HepG2 (cell line): Measurements from ENCODE around the gene MYRFL. TPM values are rescaled to one million over a fixed set of nuclear protein-coding genes. Genes with fewer than 3 reads are reported as not detected.

Experiments used
- ATAC-seq: fragments of 200-7000 bp; cut with Tn5 transposase; 3 replicates; pipeline ENCODE4 v1.9.1; 2020; ENCODE audit warnings: mild to moderate bottlenecking, moderate library complexity
- BruUV-seq: library from RNA; stranded (reverse); fragments of 400-500 nt; replicated peaks from 2 replicates; lab custom pipeline; 2021; lab: Mats Ljungman, UMichigan
- CTCF ChIA-PET: fragments of 300-600 bp; formaldehyde crosslinking; extraction: SDS; loops from one replicate; lab custom pipeline; 2021; ENCODE audit warnings: low total read pairs, inconsistent platforms, low intra/inter-chr PET ratio; lab: Yijun Ruan, JAX
- POLR2A ChIA-PET: fragments of 350-600 bp; sonication (Branson Sonifier 250); formaldehyde crosslinking; loops from one replicate; lab custom pipeline; 2020; ENCODE audit warnings: antibody characterized with exemption, inconsistent platforms; lab: Yijun Ruan, JAX
- DNase-seq: peaks from one replicate; pipeline ENCODE4 v3.0.0-alpha.2; 2015; ENCODE audit warnings: low spot score
- FAIRE-seq: peaks from 3 replicates; lab custom pipeline; 2011; peaks lifted over from hg19 to GRCh38; lab: Jason Lieb, UNC
- H2AFZ ChIP-seq: one replicate; pipeline ENCODE4 v1.6.1; 2011; ENCODE audit warnings: low read length, inconsistent platforms
- H3K27ac ChIP-seq: fragments of 300-600 bp; 3 replicates; pipeline ENCODE4 v1.8.0; 2011; ENCODE audit warnings: mixed run types, mild to moderate bottlenecking, mixed read lengths, low read length, inconsistent platforms; ENCODE audit not compliant: insufficient read depth; ENCODE audit errors: extremely low read length
- H3K27me3 ChIP-seq, 2 experiments: fragments of 200-600 bp in 1 of 2; 2 replicates in 1 of 2; 3 replicates in 1 of 2; pipeline versions ENCODE4 v1.6.0 to v1.8.0; 2011; ENCODE audit warnings: low read length in 2 of 2, mild to moderate bottlenecking in 2 of 2, moderate library complexity in 2 of 2, inconsistent platforms in 1 of 2; ENCODE audit not compliant: insufficient read depth in 2 of 2, control insufficient read depth in 1 of 2
- H3K36me3 ChIP-seq, 2 experiments: fragments of 200-600 bp in 1 of 2; replicated peaks in 1 of 2; 2 replicates in 1 of 2; 3 replicates in 1 of 2; pipeline versions ENCODE4 v1.5.1 to v1.8.0; 2011; ENCODE audit warnings: low read length in 2 of 2, inconsistent platforms in 1 of 2; ENCODE audit not compliant: insufficient read depth in 2 of 2, control insufficient read depth in 1 of 2
- H3K4me1 ChIP-seq: 2 replicates; pipeline ENCODE4 v1.5.1; 2012; ENCODE audit warnings: low read length, inconsistent platforms; ENCODE audit not compliant: insufficient read depth
- H3K4me2 ChIP-seq: 2 replicates; pipeline ENCODE4 v1.6.0; 2011; ENCODE audit warnings: low read depth, low read length, inconsistent platforms
- H3K4me3 ChIP-seq, 3 experiments: fragments of 200-600 bp in 1 of 3; sonication (generic), shearing (Covaris generic) in 1 of 3; replicated peaks in 1 of 3; 2 replicates each; pipeline ENCODE4 v1.5.1; 2011 to 2016; ENCODE audit warnings: low read length in 3 of 3, inconsistent platforms in 2 of 3, low read depth in 2 of 3, mild to moderate bottlenecking in 2 of 3, control low read depth in 1 of 3, mixed read lengths in 1 of 3; ENCODE audit not compliant: insufficient read depth in 1 of 3
- H3K79me2 ChIP-seq: one replicate; pipeline ENCODE4 v1.6.1; 2011; ENCODE audit warnings: low read length, inconsistent platforms; ENCODE audit not compliant: insufficient read depth
- H3K9ac ChIP-seq: 2 replicates; pipeline ENCODE4 v1.6.0; 2011; ENCODE audit warnings: mild to moderate bottlenecking, low read depth, low read length, inconsistent platforms; ENCODE audit not compliant: insufficient read depth
- H3K9me3 ChIP-seq: 2 replicates; pipeline ENCODE4 v1.5.1; 2012; ENCODE audit warnings: mild to moderate bottlenecking, low read length
- H4K20me1 ChIP-seq: 2 replicates; pipeline ENCODE4 v1.6.0; 2011; ENCODE audit warnings: inconsistent platforms, mild to moderate bottlenecking, low read length, moderate library complexity; ENCODE audit not compliant: insufficient read depth
- CBX2 ChIP-seq, 2 experiments: fragments of 200-600 bp in 1 of 2; sonication (generic); formaldehyde crosslinking in 1 of 2; IDR thresholded peaks; 2 replicates each; pipeline versions ENCODE4 v1.7.0 to v1.8.1; 2018 to 2022; ENCODE audit warnings: low read depth in 2 of 2, low read length in 1 of 2, mild to moderate bottlenecking in 1 of 2, missing genetic modification reagents in 1 of 2
- HNF4G ChIP-seq, 2 experiments: sonication (generic) in 1 of 2; formaldehyde crosslinking in 1 of 2; IDR thresholded peaks; 2 replicates each; pipeline versions ENCODE4 v1.4.0 to v1.6.1; 2011 to 2020; ENCODE audit warnings: borderline replicate concordance in 2 of 2, low read depth in 2 of 2, mild to moderate bottlenecking in 2 of 2, low read length in 1 of 2, missing genetic modification reagents in 1 of 2, moderate library complexity in 1 of 2
- KLF11 ChIP-seq: IDR thresholded peaks from 2 replicates; pipeline ENCODE4 v1.6.1; 2016; ENCODE audit warnings: missing compliant biosample characterization
- MLLT10 ChIP-seq: sonication (generic); formaldehyde crosslinking; IDR thresholded peaks from 2 replicates; pipeline ENCODE4 v1.4.0; 2020; ENCODE audit warnings: missing genetic modification reagents
- POLR2AphosphoS2 ChIP-seq: IDR thresholded peaks from 2 replicates; pipeline ENCODE4 v1.6.1; 2011; ENCODE audit warnings: low read depth, low read length, improper control_type of control experiment
- POLR2AphosphoS5 ChIP-seq: IDR thresholded peaks from 2 replicates; pipeline ENCODE4 v1.6.1; 2012; ENCODE audit warnings: low read depth, low read length
- RFX5 ChIP-seq: IDR thresholded peaks from 2 replicates; pipeline ENCODE4 v1.6.1; 2011; ENCODE audit warnings: low read depth, low read length, improper control_type of control experiment
- RFXAP ChIP-seq: sonication (generic); formaldehyde crosslinking; IDR thresholded peaks from 2 replicates; pipeline ENCODE4 v1.4.0; 2020; ENCODE audit warnings: missing genetic modification reagents, borderline replicate concordance
- SMAD9 ChIP-seq: sonication (generic); formaldehyde crosslinking; IDR thresholded peaks from 2 replicates; pipeline ENCODE4 v1.5.1; 2020; ENCODE audit warnings: mild to moderate bottlenecking, missing genetic modification reagents
- SP5 ChIP-seq: IDR thresholded peaks from 2 replicates; pipeline ENCODE4 v1.6.1; 2016; ENCODE audit warnings: low read depth, borderline replicate concordance
- THAP8 ChIP-seq: sonication (generic); formaldehyde crosslinking; IDR thresholded peaks from 2 replicates; pipeline ENCODE4 v1.5.1; 2020; ENCODE audit warnings: missing genetic modification reagents, mild to moderate bottlenecking, borderline replicate concordance
- ZC3H13 ChIP-seq: sonication (generic); formaldehyde crosslinking; IDR thresholded peaks from 2 replicates; pipeline ENCODE4 v1.8.1; 2023; ENCODE audit warnings: mild to moderate bottlenecking, missing genetic modification reagents, moderate library complexity
- ZFAT ChIP-seq: sonication (generic); formaldehyde crosslinking; conservative IDR thresholded peaks from 2 replicates; pipeline ENCODE4 v1.8.1; 2023; ENCODE audit warnings: missing genetic modification reagents, inconsistent platforms
- ZFYVE20 ChIP-seq: sonication (generic); formaldehyde crosslinking; IDR thresholded peaks from 2 replicates; pipeline ENCODE4 v1.8.0; 2023; ENCODE audit warnings: low read depth, mild to moderate bottlenecking, moderate library complexity, missing genetic modification reagents, borderline replicate concordance
- ZKSCAN8 ChIP-seq: IDR thresholded peaks from 2 replicates; pipeline ENCODE4 v1.6.1; 2016; ENCODE audit warnings: borderline replicate concordance, missing genetic modification reagents, missing compliant biosample characterization
- ZMYM3 ChIP-seq: sonication (generic); formaldehyde crosslinking; IDR thresholded peaks from 2 replicates; pipeline ENCODE4 v1.5.1; 2020; ENCODE audit warnings: mild to moderate bottlenecking, missing genetic modification reagents
- ZNF101 ChIP-seq: sonication (generic); formaldehyde crosslinking; IDR thresholded peaks from 2 replicates; pipeline ENCODE4 v1.4.0; 2020; ENCODE audit warnings: mild to moderate bottlenecking, low read depth, missing genetic modification reagents, borderline replicate concordance
- ZNF431 ChIP-seq: sonication (generic); formaldehyde crosslinking; IDR thresholded peaks from 2 replicates; pipeline ENCODE4 v1.9.0; 2022; ENCODE audit warnings: missing genetic modification reagents, low read depth, mild to moderate bottlenecking, borderline replicate concordance
- ZNF776 ChIP-seq: sonication (generic); formaldehyde crosslinking; IDR thresholded peaks from 2 replicates; pipeline ENCODE4 v1.4.0; 2020; ENCODE audit warnings: mild to moderate bottlenecking, missing genetic modification reagents
- ZNF841 ChIP-seq: sonication (generic); formaldehyde crosslinking; IDR thresholded peaks from 2 replicates; pipeline ENCODE4 v1.8.1; 2023; ENCODE audit warnings: missing genetic modification reagents, borderline replicate concordance
- ZSCAN31 ChIP-seq: sonication (generic); formaldehyde crosslinking; IDR thresholded peaks from 2 replicates; pipeline ENCODE4 v1.5.0; 2020; ENCODE audit warnings: low read depth, mild to moderate bottlenecking, missing genetic modification reagents
- WGBS: methylation state at CpG from one replicate; pipeline ENCODE4 v1.1.6; 2017; ENCODE audit warnings: low lambda C conversion rate; 5-methylcytosine and 5-hydroxymethylcytosine counted together
- in situ Hi-C: cut with HindIII; loops from 2 replicates; pipeline ENCODE4 v1.10.0; 2017; ENCODE audit warnings: low pct_unique_long_range_greater_than_20kb; ENCODE audit not compliant: extremely low pct_ligation_motif_present
- intact Hi-C: fragments of 100-400 bp; cut with micrococcal nuclease; formaldehyde crosslinking; loops from one replicate; pipeline ENCODE4 v1.10.0; 2022; ENCODE audit not compliant: unreplicated experiment
- polyA plus RNA-seq, 8 experiments: library from polyadenylated mRNA; depleted of rRNA in 3 of 8; stranded (reverse) in 7 of 8; unstranded in 1 of 8; fragments of >200 nt; fragmentation: Illumina TruSeq in 4 of 8; extraction: Trizol in 4 of 8; gene quantifications; 2 replicates each; pipeline versions ENCODE4 v1.2.1 to v1.2.3, GENCODE V29; 2011 to 2016; ENCODE audit warnings: low read depth in 4 of 8, missing spikeins in 1 of 8, mixed read lengths in 1 of 8; ENCODE audit not compliant: insufficient read depth in 1 of 8
- total RNA-seq, 5 experiments: library from RNA; depleted of rRNA; stranded (reverse); fragments of >200 nt; fragmentation: Illumina TruSeq; extraction: Trizol; gene quantifications; 2 replicates each; pipeline ENCODE4 v1.2.3, GENCODE V29; 2016; ENCODE audit warnings: low read depth in 1 of 5
- TF ChIP-seq, protein P1 (sequence below): sonication (generic); formaldehyde crosslinking; IDR thresholded peaks from 2 replicates; pipeline ENCODE4 v1.8.0; 2022; ENCODE audit warnings: mild to moderate bottlenecking, missing genetic modification reagents, borderline replicate concordance

The MYRFL gene
- total and polyA plus RNA-seq, 2 of the 13 experiments (the other 11 are each of a cell fraction or from before 2014, with no cell fraction given): 0.09 to 0.11 TPM

- TF ChIP-seq, protein P1, sequence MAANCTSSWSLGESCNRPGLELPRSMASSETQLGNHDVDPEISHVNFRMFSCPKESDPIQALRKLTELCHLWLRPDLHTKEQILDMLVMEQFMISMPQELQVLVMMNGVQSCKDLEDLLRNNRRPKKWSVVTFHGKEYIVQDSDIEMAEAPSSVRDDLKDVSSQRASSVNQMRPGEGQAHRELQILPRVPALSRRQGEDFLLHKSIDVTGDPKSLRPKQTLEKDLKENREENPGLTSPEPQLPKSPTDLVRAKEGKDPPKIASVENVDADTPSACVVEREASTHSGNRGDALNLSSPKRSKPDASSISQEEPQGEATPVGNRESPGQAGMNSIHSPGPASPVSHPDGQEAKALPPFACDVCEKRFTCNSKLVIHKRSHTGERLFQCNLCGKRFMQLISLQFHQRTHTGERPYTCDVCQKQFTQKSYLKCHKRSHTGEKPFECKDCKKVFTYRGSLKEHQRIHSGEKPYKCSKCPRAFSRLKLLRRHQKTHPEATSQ (CRISPR knock-in tag): no peak
- TF ChIP-seq ZNF776 (no peak), ZMYM3 (CRISPR knock-in tag) (no peak)
Observed at GRCh38 chr12:69998011-69998410, 173.0 kb downstream of the MYRFL start (continued).

GRCh38 chr12:69998922-69999321 is 173.9 kb downstream of the MYRFL start:
- POLR2A ChIA-PET: no interaction called here

More at GRCh38 chr12:69998922-69999321, 173.9 kb downstream of the MYRFL start:
- no peak for TF ChIP-seq ZNF101
- no peak for TF ChIP-seq POLR2AphosphoS5
- no peak for TF ChIP-seq ZC3H13 (CRISPR knock-in tag)
- no peak for TF ChIP-seq RFXAP (CRISPR knock-in tag)
- no peak for TF ChIP-seq ZNF841
- TF ChIP-seq ZNF431 (CRISPR knock-in tag): no peak
- TF ChIP-seq POLR2AphosphoS2: no peak
- TF ChIP-seq ZNF776: no peak
- TF ChIP-seq ZFYVE20 (CRISPR knock-in tag): no peak
- no peak for TF ChIP-seq CBX2 (IDR thresholded peaks at IDR 0.05; ENCODE audit: low read depth, low read length)
- no peak for TF ChIP-seq CBX2 (CRISPR knock-in tag; IDR thresholded peaks at IDR 0.05; ENCODE audit: low read depth)
- TF ChIP-seq MLLT10 (CRISPR knock-in tag): no peak
- no peak for TF ChIP-seq KLF11 (CRISPR knock-in tag)
- TF ChIP-seq SP5: no peak
- TF ChIP-seq ZFAT: no peak
- no peak for TF ChIP-seq ZKSCAN8 (CRISPR knock-in tag)
- no peak for TF ChIP-seq RFX5
- TF ChIP-seq SMAD9 (CRISPR knock-in tag): no peak
- no peak for TF ChIP-seq ZSCAN31 (CRISPR knock-in tag)
- no peak for TF ChIP-seq THAP8 (CRISPR knock-in tag)
- TF ChIP-seq HNF4G (IDR thresholded peaks at IDR 0.05; ENCODE audit: borderline replicate concordance, low read depth, low read length): no peak
- no peak for TF ChIP-seq HNF4G (CRISPR knock-in tag; IDR thresholded peaks at IDR 0.05; ENCODE audit: borderline replicate concordance, low read depth)
- Histone ChIP-seq H2AFZ (no peak overlapping the region), H3K36me3 (no peaks in the 10 kb centered on the region), H4K20me1 (no peaks in the 10 kb centered on the region), H3K9ac (no peak overlapping the region), H3K4me2 (no peak overlapping the region), H3K27me3 (peaks cover 0 to 3% of the 10 kb centered on the region in 2 experiments; a peak in 1 of 5 replicates), H3K4me3 (no peak overlapping the region), H3K79me2 (no peaks in the 10 kb centered on the region), H3K4me1 (no peaks in the 10 kb centered on the region), H3K27ac (no peak overlapping the region), H3K9me3 (no peaks in the 10 kb centered on the region)
- no TSS peak for BruUV-seq
- in situ Hi-C loops: no loop called here
- CTCF ChIA-PET: no interaction called here
- 29% methylated on average over 2 of the region's 2 CpGs for WGBS
- ATAC-seq (no peak), DNase-seq (no peak), FAIRE-seq (no peak)
- intact Hi-C loops: no loop called here
